Measurements from ENCODE around the gene COL23A1.

The COL23A1 gene

DNA sequence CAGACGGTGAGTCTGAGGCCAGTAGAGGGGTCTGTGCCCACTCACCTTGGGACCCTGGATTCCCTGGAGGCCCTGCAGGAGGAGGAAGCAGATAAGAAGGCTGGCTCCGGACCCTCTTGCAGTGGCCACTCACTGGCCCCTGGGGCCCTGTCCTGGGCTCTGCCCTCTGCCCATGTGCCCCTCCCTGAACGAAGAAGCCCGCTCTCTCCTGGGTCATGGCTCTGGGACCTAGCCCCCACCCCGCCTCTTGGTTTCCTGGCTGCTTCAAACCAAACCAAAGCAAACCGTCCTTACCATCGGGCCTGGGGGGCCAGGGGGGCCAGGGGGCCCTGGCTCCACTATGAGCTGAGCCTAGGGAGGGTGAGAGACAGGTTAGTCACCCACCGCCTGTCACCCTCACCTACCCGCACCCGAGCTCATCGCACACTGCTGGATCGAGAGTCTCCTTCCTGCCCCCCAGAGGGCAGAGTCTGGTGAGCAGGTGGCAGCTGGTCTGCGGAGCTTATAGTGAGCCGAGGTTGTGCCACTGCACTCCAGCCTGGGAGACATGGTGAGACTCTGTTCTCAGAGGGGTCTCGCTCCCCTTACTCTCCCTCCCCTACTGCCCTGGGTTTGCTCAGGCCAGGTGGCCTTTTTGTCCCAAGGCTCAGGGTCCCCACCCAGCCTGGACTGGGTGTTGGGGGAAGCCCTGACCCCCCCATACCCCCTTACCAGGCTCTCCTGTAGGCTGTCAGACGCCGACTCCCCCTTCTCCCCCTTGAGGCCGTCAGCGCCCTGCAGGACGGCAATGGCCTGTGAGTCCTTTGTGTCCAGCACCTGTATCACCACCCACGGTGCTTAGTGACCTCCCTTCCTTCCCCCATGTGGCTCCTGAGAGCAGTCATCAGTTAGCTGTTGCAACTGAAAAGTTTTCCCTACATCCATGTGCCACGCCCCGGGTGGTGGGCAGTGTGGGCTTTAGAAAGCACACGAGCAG is 342.4 kb downstream of the COL23A1 start:
- Histone ChIP-seq H3K27ac (ENCODE audit: low read length) (no peak overlapping the region), H2AFZ (ENCODE audit: low read length) (no peak overlapping the region), H3K36me3 (replicated peaks; ENCODE audit: insufficient read depth, low read length) (no peaks in the 10 kb centered on the region), H3K9me2 (replicated peaks; ENCODE audit: insufficient read depth, low read length) (no peaks in the 10 kb centered on the region), H4K20me1 (ENCODE audit: insufficient read depth, low read length) (no peaks in the 10 kb centered on the region), H3K4me1 (ENCODE audit: low read length) (no peaks in the 10 kb centered on the region), H3K27me3 (replicated peaks; ENCODE audit: insufficient read depth, low read length) (peaks cover 24% of the 10 kb centered on the region), H3K4me3 (ENCODE audit: low read length) (no peak overlapping the region), H3K9me3 (replicated peaks; ENCODE audit: insufficient read depth, low read length) (no peaks in the 10 kb centered on the region), H3K79me2 (ENCODE audit: low read length) (no peaks in the 10 kb centered on the region), H3K4me2 (ENCODE audit: low read depth, low read length) (no peak overlapping the region), H3F3A (ENCODE audit: insufficient read depth, low read length) (no peaks in the 10 kb centered on the region), H3K9ac (ENCODE audit: low read length) (no peak overlapping the region)
- DNase-seq: no peak
- TF ChIP-seq, protein P1, sequence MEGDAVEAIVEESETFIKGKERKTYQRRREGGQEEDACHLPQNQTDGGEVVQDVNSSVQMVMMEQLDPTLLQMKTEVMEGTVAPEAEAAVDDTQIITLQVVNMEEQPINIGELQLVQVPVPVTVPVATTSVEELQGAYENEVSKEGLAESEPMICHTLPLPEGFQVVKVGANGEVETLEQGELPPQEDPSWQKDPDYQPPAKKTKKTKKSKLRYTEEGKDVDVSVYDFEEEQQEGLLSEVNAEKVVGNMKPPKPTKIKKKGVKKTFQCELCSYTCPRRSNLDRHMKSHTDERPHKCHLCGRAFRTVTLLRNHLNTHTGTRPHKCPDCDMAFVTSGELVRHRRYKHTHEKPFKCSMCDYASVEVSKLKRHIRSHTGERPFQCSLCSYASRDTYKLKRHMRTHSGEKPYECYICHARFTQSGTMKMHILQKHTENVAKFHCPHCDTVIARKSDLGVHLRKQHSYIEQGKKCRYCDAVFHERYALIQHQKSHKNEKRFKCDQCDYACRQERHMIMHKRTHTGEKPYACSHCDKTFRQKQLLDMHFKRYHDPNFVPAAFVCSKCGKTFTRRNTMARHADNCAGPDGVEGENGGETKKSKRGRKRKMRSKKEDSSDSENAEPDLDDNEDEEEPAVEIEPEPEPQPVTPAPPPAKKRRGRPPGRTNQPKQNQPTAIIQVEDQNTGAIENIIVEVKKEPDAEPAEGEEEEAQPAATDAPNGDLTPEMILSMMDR (IDR thresholded peaks at IDR 0.05; ENCODE audit: low read length): no peak
- TF ChIP-seq EZH2 (optimal IDR thresholded peaks at IDR 0.05; ENCODE audit: low read depth, low read length) (no peak), EZH2phosphoT487 (IDR thresholded peaks at IDR 0.05; ENCODE audit: low read length) (no peak)

DNA sequence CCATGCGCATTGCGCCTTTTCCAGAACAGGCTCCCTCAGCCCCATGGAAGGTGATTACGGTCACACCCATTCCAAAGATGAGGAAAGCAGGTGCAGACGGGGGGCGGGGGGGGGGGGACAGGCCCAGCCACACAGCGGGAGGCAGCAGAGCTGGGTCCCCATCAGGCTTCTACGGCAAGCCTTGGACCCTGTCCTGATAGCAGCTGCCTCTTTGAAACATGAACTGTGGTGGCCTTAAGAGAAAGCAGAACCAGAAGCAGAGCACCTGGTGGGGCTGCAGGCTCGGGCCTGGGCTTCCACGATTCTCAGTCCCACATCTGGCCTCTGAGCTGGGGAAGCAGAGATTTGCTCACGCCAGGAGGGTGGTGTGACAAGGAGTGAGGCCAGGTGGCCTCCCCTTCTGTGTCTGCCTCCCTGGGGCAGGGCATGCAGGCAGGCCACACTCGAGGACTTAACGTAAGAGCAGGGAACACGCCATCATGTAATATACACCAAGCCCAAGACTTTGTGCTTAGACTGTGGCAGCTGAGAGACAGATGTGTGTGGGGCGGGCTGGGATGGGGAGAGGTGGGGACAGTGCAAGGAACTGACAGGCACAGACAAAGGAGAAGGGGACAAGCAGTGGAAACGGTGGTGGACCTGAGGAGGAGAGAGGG is 343.4 kb downstream of the COL23A1 start:
- H3K36me3 ChIP-seq (replicated peaks; ENCODE audit: insufficient read depth, low read length): no peaks in the 10 kb centered on the region
- H3K27me3 ChIP-seq (replicated peaks; ENCODE audit: insufficient read depth, low read length): peaks cover 24% of the 10 kb centered on the region
- H3K4me1 ChIP-seq (ENCODE audit: low read length): no peaks in the 10 kb centered on the region
- H3K4me2 ChIP-seq (ENCODE audit: low read depth, low read length): no peak overlapping the region
- H3K27ac ChIP-seq (ENCODE audit: low read length): no peak overlapping the region
- no peak overlapping the region for H3K9ac ChIP-seq (ENCODE audit: low read length)
- no peak overlapping the region for H2AFZ ChIP-seq (ENCODE audit: low read length)
- no peaks in the 10 kb centered on the region for H3K9me2 ChIP-seq (replicated peaks; ENCODE audit: insufficient read depth, low read length)
- no peaks in the 10 kb centered on the region for H4K20me1 ChIP-seq (ENCODE audit: insufficient read depth, low read length)
- DNase-seq: no peak
- no peaks in the 10 kb centered on the region for H3F3A ChIP-seq (ENCODE audit: insufficient read depth, low read length)
- TF ChIP-seq EZH2phosphoT487 (IDR thresholded peaks at IDR 0.05; ENCODE audit: low read length) (no peak), EZH2 (optimal IDR thresholded peaks at IDR 0.05; ENCODE audit: low read depth, low read length) (no peak)
- TF ChIP-seq, protein P1 (IDR thresholded peaks at IDR 0.05; ENCODE audit: low read length): no peak
- no peak overlapping the region for H3K4me3 ChIP-seq (ENCODE audit: low read length)
- H3K9me3 ChIP-seq (replicated peaks; ENCODE audit: insufficient read depth, low read length): no peaks in the 10 kb centered on the region
- H3K79me2 ChIP-seq (ENCODE audit: low read length): no peaks in the 10 kb centered on the region

DNA sequence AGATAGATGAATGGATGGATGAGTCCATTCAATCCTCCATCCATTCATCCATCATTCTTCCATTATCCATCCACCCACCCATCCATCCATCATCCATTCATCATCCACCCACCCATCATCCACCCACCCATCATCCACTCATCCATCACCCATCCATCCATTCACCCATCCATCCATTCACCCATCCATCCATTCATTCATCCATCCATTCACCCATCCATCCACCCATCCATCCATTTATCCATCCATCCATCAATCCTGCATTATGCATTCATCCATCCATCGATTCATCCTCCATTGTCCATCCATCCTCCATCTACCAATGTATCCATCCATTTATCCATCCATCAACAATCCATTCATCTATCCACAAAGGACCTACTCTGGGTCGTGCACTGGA is 344.8 kb downstream of the COL23A1 start:
- H3K9me3 ChIP-seq (replicated peaks; ENCODE audit: insufficient read depth, low read length): no peaks in the 10 kb centered on the region
- H2AFZ ChIP-seq (ENCODE audit: low read length): no peak overlapping the region
- no peaks in the 10 kb centered on the region for H3K79me2 ChIP-seq (ENCODE audit: low read length)
- no peaks in the 10 kb centered on the region for H3K4me1 ChIP-seq (ENCODE audit: low read length)
- no peaks in the 10 kb centered on the region for H3F3A ChIP-seq (ENCODE audit: insufficient read depth, low read length)
- H3K9me2 ChIP-seq (replicated peaks; ENCODE audit: insufficient read depth, low read length): no peaks in the 10 kb centered on the region
- no peaks in the 10 kb centered on the region for H3K36me3 ChIP-seq (replicated peaks; ENCODE audit: insufficient read depth, low read length)
- H3K9ac ChIP-seq (ENCODE audit: low read length): no peak overlapping the region
- TF ChIP-seq EZH2 (optimal IDR thresholded peaks at IDR 0.05; ENCODE audit: low read depth, low read length) (no peak), EZH2phosphoT487 (IDR thresholded peaks at IDR 0.05; ENCODE audit: low read length) (no peak)
- TF ChIP-seq, protein P1 (IDR thresholded peaks at IDR 0.05; ENCODE audit: low read length): no peak
- no peak overlapping the region for H3K4me3 ChIP-seq (ENCODE audit: low read length)
- no peak overlapping the region for H3K4me2 ChIP-seq (ENCODE audit: low read depth, low read length)
- DNase-seq: no peak
- H3K27me3 ChIP-seq (replicated peaks; ENCODE audit: insufficient read depth, low read length): peaks cover 24% of the 10 kb centered on the region
- no peak overlapping the region for H3K27ac ChIP-seq (ENCODE audit: low read length)
- no peaks in the 10 kb centered on the region for H4K20me1 ChIP-seq (ENCODE audit: insufficient read depth, low read length)

All from MM.1S (cell line).